ENCODE results near the gene NFIC. TPM values are rescaled to one million over a fixed set of nuclear protein-coding genes. Genes with fewer than 3 reads are reported as not detected.

The NFIC gene
- total RNA-seq, 4 donors from 2014 or later: 102 to 236 (median 158) TPM

- intact Hi-C loops (cut with DNase I; ENCODE audit: low total_unique reads): no loop called here
- 68 to 69% methylated on average over 45 to 49 of the region's 49 CpGs for WGBS, 2 donors
- TF ChIP-seq, protein P1, sequence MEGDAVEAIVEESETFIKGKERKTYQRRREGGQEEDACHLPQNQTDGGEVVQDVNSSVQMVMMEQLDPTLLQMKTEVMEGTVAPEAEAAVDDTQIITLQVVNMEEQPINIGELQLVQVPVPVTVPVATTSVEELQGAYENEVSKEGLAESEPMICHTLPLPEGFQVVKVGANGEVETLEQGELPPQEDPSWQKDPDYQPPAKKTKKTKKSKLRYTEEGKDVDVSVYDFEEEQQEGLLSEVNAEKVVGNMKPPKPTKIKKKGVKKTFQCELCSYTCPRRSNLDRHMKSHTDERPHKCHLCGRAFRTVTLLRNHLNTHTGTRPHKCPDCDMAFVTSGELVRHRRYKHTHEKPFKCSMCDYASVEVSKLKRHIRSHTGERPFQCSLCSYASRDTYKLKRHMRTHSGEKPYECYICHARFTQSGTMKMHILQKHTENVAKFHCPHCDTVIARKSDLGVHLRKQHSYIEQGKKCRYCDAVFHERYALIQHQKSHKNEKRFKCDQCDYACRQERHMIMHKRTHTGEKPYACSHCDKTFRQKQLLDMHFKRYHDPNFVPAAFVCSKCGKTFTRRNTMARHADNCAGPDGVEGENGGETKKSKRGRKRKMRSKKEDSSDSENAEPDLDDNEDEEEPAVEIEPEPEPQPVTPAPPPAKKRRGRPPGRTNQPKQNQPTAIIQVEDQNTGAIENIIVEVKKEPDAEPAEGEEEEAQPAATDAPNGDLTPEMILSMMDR (IDR thresholded peaks at IDR 0.05): no peak
- TF ChIP-seq POLR2A (IDR thresholded peaks at IDR 0.05): no peak
- DNase-seq (ENCODE audit: low spot score in 2 of 2): no peak
- H3K4me3 ChIP-seq (ENCODE audit: low read depth, poor library complexity, severe bottlenecking): no peak overlapping the region
Observed at GRCh38 chr19:3482507-3483225, 116.3 kb downstream of the NFIC start.

GRCh38 chr19:3483226-3483628 lies 116.8 kb downstream of the NFIC start, which contains the start of gene SMIM44:
Gene SMIM44 (minus strand): TSS chr19:3483441. CDS start chr19:3483403, 38 bp downstream.
- intact Hi-C loops (cut with DNase I; ENCODE audit: low total_unique reads): no loop called here
- DNase-seq (ENCODE audit: low spot score in 2 of 2): no peak
- 29 to 51% methylated on average over 13 to 28 of the region's 33 CpGs for WGBS, 2 donors
- no peak for TF ChIP-seq POLR2A (IDR thresholded peaks at IDR 0.05)
- TF ChIP-seq, protein P1 (IDR thresholded peaks at IDR 0.05): no peak
- no peak within 1 kb of the TSS for H3K4me3 ChIP-seq (ENCODE audit: low read depth, poor library complexity, severe bottlenecking)

DNA sequence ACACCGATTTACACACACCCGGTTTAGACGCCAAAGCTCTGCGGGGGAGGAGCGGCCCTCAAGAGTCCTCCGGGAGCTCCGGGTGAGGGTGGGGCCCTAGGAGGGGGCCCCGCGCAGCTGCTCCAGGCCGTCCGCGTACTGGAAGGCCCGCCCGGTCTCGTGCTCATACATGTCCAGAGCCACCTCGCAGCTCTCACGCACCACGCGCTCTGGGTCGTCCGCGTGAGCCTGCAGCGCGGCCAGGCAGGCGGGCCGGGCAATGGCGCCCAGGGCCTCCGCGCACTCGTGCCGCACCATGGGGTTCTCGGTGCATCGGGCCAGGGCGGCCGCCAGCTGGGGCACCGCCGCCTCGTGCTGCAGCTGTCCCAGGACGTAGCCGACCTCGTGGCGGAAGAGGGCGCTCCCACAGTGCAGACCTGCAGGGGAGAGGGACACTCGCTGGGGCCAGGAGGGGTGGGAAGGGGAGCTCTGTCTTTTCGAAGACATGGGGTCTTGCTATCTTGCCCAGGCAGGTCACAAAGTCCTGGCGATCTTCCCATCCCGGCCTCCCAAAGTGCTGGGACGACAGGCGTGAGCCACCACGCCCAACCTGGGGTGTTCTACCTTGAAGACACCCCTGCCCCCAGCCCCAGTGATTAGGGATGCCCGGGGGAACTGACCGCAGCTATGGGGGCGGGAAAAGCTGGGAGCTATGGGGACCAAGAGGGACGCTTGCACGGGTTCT lies 125.2 kb downstream of the NFIC start:
- no peak overlapping the region for H3K4me3 ChIP-seq (ENCODE audit: low read depth, poor library complexity, severe bottlenecking)
- TF ChIP-seq, protein P1 (IDR thresholded peaks at IDR 0.05): no peak
- TF ChIP-seq POLR2A (IDR thresholded peaks at IDR 0.05): no peak
- no peak for DNase-seq (ENCODE audit: low spot score in 2 of 2)
- intact Hi-C loops (cut with DNase I; ENCODE audit: low total_unique reads): no loop called here
- WGBS, 2 donors: 85 to 94% methylated on average over 55 of the region's 55 CpGs

DNA sequence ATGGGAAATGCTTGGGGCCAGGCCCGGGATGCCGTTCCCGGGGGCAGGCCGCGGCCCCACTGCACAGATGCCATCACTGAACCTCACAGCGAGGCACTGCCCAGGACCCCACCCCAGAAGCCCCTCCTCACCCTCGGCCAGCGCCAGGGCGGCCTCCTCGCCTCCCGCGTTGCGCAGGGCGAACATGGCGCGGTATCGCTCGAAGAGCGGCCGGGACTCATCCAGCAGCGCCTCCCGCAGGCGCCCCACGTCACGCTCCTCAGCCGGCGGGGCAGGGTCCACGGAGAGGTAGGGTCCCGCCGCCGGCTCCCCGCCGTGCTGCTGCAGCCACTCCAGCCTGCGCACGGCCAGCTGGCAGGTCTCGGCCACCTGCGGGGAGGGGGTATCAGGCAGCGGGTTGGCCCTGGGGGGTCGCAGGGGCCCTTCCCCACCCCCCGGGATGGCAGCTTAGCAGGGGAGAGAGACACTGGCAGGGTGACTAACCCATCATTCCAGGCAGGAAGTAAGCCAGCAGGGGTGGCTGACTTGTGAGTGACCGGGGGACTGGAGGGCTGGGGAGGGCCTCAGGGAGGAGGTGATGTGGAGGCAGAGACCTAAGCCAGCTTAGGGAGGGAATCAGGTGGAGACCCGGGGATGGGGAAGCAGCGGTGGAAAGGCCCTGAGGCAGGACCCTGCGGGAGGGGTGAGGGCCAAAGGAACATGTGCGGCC lies 125.9 kb downstream of the NFIC start:
- intact Hi-C loops (cut with DNase I; ENCODE audit: low total_unique reads): no loop called here
- no peak for DNase-seq (ENCODE audit: low spot score in 2 of 2)
- H3K4me3 ChIP-seq (ENCODE audit: low read depth, poor library complexity, severe bottlenecking): no peak overlapping the region
- WGBS, 2 donors: 94 to 96% methylated on average over 45 of the region's 45 CpGs
- TF ChIP-seq, protein P1 (IDR thresholded peaks at IDR 0.05): no peak
- no peak for TF ChIP-seq POLR2A (IDR thresholded peaks at IDR 0.05)

DNA sequence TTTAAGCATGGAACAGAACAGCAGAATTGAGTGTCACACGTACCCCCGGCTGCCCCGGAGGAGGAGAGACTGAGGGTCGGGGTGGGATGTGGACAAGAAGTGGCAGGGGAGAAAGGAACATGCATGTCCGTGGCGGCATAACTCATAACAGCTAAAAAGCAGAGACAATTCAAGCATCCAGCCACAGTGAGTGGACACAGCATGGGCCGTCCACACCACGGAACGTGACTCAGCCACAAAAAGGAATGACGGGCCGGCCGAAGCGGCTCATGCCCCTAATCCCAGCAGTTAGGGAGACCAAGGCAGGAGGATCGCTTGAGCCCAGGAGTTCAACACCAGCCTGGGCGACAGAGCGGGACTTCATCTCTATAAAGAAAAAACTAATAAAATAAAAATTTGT lies 126.5 kb downstream of the NFIC start:
- H3K4me3 ChIP-seq (ENCODE audit: low read depth, poor library complexity, severe bottlenecking): no peak overlapping the region
- TF ChIP-seq POLR2A (IDR thresholded peaks at IDR 0.05): no peak
- TF ChIP-seq, protein P1 (IDR thresholded peaks at IDR 0.05): no peak
- 94 to 95% methylated on average over 16 of the region's 16 CpGs for WGBS, 2 donors
- DNase-seq (ENCODE audit: low spot score in 2 of 2): no peak
- intact Hi-C loops (cut with DNase I; ENCODE audit: low total_unique reads): no loop called here
